GM12892 (cell line): ENCODE measurements around the gene FBXO4.
"Not testable (repeated sequence)": the region's sequence is repeated elsewhere in the genome, so short reads cannot be mapped to it uniquely, and the experiment has no call there.

Experiments
- DNase-seq: peaks from one replicate; pipeline ENCODE4 v3.0.0; 2011; ENCODE audit not compliant: insufficient read length
- FAIRE-seq: peaks from 2 replicates; lab custom pipeline; 2011; peaks lifted over from hg19 to GRCh38; lab: Jason Lieb, UNC
- POLR2A ChIP-seq: IDR thresholded peaks from 2 replicates; pipeline ENCODE4 v1.6.1; 2011; ENCODE audit warnings: low read depth, low read length, control low read depth
- POLR2AphosphoS5 ChIP-seq: IDR thresholded peaks from 2 replicates; pipeline ENCODE4 v1.6.1; 2011; ENCODE audit warnings: low read depth, low read length, control low read depth
- TAF1 ChIP-seq: IDR thresholded peaks from 2 replicates; pipeline ENCODE4 v1.6.1; 2011; ENCODE audit warnings: low read depth, mild to moderate bottlenecking, control low read depth, low read length, borderline replicate concordance

The FBXO4 gene

DNA sequence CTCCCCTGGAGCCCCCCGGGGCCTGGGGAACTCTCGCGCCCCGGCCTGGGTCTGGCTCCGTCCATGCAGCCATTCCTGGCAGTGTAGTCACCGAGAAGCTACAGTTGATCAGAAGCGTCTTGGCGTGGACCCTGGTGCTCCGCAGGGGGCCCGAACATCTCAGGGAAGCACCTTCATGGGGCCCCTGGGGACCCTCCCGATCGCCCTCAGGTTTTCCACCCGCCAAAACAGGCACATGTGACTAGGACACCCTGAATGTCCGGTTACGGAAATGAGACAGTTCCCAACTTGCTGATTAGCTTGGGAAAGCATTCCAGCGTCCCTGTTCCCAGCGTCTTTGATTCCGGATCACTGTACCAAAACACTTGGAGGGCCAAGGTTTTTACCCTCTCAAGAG, 472 bp downstream of the FBXO4 start:
- no peak for TF ChIP-seq POLR2A
- no peak for TF ChIP-seq TAF1
- no peak for TF ChIP-seq POLR2AphosphoS5
- FAIRE-seq: no peak

DNA sequence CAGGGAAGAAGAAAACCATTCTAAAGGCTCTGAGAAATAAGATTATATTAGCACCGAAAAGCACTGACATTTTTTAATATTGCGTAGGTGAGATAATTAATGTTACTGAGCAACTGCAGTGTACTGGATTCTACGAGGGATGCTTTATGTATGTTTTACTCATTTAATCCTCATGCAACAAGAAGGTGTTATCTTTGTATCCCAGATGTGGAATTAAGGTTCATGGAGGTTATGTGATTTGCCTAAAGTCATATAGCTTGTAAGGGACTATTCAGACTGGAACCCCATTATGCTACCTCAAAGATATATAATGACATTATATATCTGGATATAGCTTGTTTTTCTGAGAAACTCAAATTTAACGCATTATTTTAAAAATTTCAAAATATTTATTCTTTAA, 2.5 kb downstream of the FBXO4 start:
- TF ChIP-seq TAF1: no peak
- TF ChIP-seq POLR2AphosphoS5: no peak
- no peak for TF ChIP-seq POLR2A
- FAIRE-seq: no peak
- DNase-seq: no peak

More for the DNA sequence above, 472 bp downstream of the FBXO4 start:
- DNase-seq: peak; percentile 13

DNA sequence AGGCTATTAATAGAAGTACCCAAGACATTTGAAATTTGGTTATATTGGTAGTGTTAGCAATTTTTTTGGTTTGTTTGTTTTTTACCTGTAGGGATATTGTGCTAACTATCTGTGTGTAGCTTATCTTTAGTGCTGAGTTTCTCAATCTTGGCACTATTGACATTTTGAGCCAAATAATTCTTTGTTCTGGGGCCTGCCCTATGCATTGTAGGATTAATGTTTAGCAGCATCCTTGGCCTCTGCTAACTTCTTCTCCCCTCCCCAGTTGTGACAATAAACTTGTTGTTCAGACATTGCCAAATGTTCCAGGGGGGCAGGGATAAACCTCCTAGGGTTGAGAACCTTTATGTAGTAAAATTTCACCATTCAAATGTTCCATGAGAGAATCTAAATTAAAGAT, 4.0 kb downstream of the FBXO4 start:
- no peak for DNase-seq
- TF ChIP-seq TAF1 (no peak), POLR2AphosphoS5 (no peak)
- no peak for FAIRE-seq

DNA sequence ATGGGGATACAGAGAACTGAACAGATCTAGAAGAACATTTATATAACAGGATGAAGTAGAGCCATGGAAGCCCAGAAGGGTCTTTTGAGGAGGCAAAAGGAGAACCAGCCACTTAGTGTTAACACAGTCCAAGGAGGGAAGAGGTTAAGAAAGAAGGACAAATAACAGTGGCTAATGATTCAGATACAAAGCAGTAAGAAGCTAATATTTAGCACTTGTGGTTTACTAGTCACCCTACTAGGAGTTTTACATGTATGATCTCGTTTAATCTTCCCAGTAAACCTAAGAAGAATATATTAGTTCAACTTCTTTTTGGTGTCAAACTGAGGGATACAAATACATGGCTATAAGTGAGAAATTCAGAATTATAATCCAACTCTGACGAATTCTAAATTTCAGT, 7.7 kb downstream of the FBXO4 start:
- FAIRE-seq (no peak), DNase-seq (no peak)
- no peak for TF ChIP-seq POLR2A
- TF ChIP-seq TAF1: no peak
- no peak for TF ChIP-seq POLR2AphosphoS5

DNA sequence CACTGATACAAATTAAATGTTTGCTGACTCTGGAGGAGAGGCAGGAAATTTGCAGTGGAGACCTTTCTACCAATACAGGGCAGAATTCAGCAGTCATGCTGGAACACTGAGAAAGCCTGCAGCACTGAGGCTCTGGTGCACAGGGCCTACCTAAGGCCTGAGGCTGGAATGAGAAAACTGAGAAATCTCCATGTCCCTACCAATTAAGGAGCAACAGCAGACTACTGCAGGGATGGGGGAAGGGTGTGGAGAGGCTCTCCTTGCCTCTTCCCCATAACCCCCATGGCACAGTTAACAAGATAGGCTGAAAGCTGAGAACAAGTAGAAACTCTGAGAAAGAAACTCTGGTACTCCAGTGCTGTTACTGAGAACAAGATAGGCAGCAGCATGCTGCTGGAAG, 10.5 kb downstream of the FBXO4 start:
- DNase-seq (no peak), FAIRE-seq (no peak)
- no peak for TF ChIP-seq TAF1
- TF ChIP-seq POLR2AphosphoS5: no peak
- TF ChIP-seq POLR2A: no peak

DNA sequence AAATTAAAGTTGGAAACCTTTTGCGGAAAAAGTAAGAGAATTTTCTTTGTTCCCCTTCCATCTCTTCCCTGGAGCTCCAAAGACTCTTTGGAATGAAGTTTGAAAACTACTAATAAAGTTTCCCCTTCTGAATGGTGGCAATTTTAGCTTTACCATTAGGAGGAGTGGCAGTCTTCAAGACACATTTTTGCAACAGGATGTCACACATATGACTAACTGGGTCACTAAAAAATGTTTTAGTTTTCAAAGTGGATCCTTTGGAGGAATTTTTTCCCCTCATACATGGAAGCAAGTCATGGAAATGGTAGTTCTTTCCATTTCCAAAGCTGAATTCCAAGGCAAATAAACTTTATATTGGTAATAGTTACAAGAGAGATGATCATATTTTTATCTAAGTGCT, 15.6 kb downstream of the FBXO4 start:
- FAIRE-seq: no peak
- DNase-seq: no peak
- TF ChIP-seq POLR2A (no peak), POLR2AphosphoS5 (no peak), TAF1 (no peak)

DNA sequence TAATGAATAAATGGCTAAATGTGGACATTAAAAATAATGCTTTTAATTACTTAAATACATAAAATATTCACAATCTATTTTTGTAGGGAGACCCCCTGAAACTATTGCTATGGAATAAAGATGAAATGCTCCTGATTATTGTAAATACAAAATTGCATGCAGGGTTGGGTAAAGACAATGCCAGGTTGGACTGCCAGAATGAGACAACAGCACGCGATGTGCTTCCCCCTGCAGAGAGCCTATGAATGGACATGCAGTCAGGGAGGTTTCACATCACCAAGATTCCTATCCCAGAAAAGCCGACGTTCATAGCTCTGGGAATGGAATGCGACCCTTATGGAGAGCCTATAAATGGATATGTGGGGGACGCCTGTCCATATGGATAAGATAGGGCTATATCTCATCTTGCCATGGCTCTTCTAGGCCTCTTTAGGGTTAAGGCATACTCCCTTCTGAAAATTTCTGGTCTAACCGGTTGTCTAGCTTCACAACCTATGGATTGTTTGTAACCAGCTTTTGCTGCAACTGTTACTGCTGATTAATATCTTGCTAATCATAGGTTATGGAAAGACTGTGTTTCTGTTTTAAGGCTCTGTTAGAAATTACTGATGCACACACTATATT, 20.4 kb downstream of the FBXO4 start:
- FAIRE-seq, DNase-seq: not testable (repeated sequence)

DNA sequence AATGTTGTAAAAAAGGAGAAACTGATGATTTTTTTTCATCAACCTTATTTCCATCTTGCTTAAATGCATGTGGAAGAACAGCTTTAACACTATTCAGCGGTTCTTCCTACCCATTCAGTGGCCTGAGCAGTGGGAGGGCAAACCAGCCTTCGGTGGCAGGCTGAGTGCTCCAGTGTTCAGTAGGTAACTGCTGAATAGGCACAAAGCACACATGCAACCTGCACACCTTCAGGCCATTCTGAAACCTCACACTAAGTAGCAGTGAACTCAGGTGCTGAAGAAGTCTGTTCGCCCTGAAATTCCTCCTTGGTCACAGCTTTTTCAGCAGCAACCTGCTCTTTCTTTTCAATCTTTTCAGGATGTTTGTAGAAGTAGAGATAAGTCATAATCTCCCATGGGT, 26.1 kb downstream of the FBXO4 start:
- DNase-seq: no peak
- no peak for FAIRE-seq
- no peak for TF ChIP-seq POLR2A
- no peak for TF ChIP-seq POLR2AphosphoS5
- TF ChIP-seq TAF1: no peak

DNA sequence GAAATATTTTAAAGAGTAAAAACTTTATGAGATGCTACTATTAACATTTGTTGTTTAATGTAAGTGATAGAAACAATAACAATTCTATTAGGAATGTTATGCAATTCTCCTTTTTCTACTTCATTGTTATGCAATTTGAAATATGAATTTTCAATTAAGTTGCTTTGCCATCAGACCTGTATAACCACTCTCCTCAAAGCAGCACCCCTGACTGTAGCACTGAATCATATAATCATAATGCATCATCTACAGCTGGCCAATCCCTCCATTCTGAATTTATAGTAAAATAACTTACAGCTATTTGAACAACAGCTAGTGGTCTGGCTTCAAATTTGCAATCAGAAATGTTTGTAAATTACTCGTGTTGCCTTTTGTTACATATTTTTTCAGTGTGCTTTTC, 29.2 kb downstream of the FBXO4 start:
- no peak for FAIRE-seq
- TF ChIP-seq POLR2A (no peak), POLR2AphosphoS5 (no peak), TAF1 (no peak)
- no peak for DNase-seq

DNA sequence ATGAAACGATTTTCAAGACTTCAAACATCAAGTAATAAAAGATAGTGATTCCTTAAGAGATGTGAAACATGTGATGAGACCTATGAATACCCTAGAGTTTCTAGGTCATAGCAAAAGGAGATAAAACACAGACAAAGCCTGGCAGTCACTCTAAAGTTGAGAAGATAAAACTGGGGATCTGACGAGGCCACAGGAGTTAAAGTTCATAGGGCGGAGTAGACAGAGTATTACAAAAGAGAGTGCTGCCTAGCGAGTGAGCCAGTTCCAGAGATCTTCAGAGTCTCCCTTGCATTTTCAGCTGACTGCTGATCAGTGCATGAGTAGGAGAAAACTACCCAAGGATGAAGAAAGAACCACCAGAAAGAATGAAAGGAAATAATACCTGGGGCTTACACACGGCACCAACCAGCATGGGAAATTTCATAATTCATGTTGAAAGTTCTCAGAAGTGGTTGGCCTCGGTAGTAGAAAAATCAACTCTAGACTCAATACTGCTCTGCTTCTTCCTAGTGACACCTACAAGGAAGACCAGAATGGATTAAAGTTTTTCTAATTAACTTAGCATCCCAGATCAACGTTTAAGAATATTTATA, 30.4 kb downstream of the FBXO4 start:
- DNase-seq (no peak), FAIRE-seq (no peak)
- TF ChIP-seq POLR2AphosphoS5: no peak
- TF ChIP-seq POLR2A: no peak
- TF ChIP-seq TAF1: no peak

DNA sequence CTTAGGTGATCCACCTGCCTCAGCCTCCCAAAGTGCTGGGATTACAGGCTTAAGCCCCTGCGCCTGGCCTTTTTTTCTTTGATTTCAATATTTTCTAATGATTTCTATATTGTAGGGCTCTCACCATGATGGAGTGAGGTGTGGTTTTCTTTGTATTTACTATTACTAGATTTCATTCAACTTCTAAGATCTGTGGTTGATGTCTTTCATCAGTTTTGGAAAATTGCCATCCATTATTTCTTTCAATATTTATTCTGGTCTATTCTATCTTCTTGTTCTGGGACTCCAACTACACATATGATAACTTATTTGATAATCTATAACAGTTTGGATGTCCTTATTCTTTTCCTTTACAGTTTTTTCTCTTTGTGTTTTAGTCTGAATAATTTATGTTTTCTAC, 31.9 kb downstream of the FBXO4 start:
- FAIRE-seq: no peak
- TF ChIP-seq POLR2A: no peak
- no peak for TF ChIP-seq POLR2AphosphoS5
- no peak for TF ChIP-seq TAF1

DNA sequence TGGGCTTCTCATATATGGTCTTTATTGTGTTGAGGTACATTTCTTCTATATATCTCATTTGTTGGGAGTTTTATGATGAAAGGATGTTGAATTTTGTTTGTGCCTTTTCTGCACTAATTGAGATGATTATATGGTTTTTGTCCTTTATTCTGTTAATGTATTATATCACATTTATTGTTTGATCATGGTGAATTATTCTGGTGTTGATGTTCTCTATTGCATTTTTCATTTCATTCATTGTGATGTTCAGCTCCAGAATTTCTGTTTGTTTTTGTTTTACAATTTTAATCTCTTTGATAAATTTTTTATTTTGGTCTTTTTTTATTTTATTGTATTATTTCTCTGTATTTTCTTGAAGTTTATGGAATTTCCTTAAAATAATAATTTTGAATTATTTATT, 35.4 kb downstream of the FBXO4 start:
- TF ChIP-seq POLR2A: no peak
- no peak for TF ChIP-seq POLR2AphosphoS5
- no peak for TF ChIP-seq TAF1
- DNase-seq: no peak
- FAIRE-seq: no peak

More for the DNA sequence above, 31.9 kb downstream of the FBXO4 start:
- DNase-seq: no peak

DNA sequence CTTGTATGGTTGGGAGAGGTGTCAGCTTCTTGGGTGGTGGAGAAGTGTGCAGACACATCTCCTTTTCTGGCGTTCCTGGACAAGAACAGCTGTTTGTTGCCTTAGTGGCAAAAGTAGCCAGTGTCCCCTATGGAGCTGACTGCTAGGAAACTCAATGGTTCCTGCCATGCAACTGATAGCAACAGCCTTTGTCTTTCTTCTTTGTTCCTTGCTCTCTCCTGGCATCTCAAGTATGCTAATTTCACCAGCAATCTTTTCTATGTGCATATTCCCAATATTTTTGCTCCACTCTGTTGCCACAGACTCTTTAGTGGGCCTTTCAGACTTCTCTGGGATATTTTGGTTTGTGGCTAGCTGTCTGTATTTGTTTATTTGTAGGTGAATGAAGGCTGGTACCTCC, 36.7 kb downstream of the FBXO4 start:
- TF ChIP-seq TAF1: no peak
- no peak for TF ChIP-seq POLR2AphosphoS5
- TF ChIP-seq POLR2A: no peak
- FAIRE-seq (no peak), DNase-seq (no peak)
